WTC11 (cell line): Measurements from ENCODE around the gene NFATC2. TPM values are rescaled to one million over a fixed set of nuclear protein-coding genes. Genes with fewer than 3 reads are reported as not detected.

Source experiments
- ATAC-seq: fragments of 200-7000 bp; cut with Tn5 transposase; 2 replicates; pipeline ENCODE4 v1.10.0; 2021; ENCODE audit warnings: mild to moderate bottlenecking, moderate library complexity
- CTCF ChIA-PET: fragments of 300-600 bp; sonication (Branson Sonifier 250); formaldehyde crosslinking; loops from one replicate; lab custom pipeline; 2021; ENCODE audit warnings: antibody characterized with exemption; lab: Charles Lee
- POLR2A ChIA-PET: fragments of 350-600 bp; sonication (Branson Sonifier 250); formaldehyde crosslinking; loops from one replicate; lab custom pipeline; 2021; ENCODE audit warnings: antibody characterized with exemption; lab: Charles Lee
- DNase-seq: peaks from one replicate; pipeline ENCODE4 v3.0.0; 2021; ENCODE audit warnings: low spot score
- H3K27ac Mint-ChIP-seq: 2 replicates; pipeline ENCODE4 v1.8.0; 2021; ENCODE audit warnings: mixed read lengths
- H3K27me3 Mint-ChIP-seq: 2 replicates; pipeline ENCODE4 v1.8.0; 2021; ENCODE audit warnings: low read depth, mild to moderate bottlenecking, moderate library complexity, mixed read lengths
- H3K36me3 Mint-ChIP-seq: 2 replicates; pipeline ENCODE4 v1.8.0; 2021; ENCODE audit warnings: mixed read lengths
- H3K4me1 Mint-ChIP-seq: 2 replicates; pipeline ENCODE4 v1.8.0; 2022; ENCODE audit warnings: mixed read lengths
- H3K4me3 Mint-ChIP-seq: 2 replicates; pipeline ENCODE4 v1.8.0; 2021; ENCODE audit warnings: mild to moderate bottlenecking, moderate library complexity, mixed read lengths
- H3K9me3 Mint-ChIP-seq: 2 replicates; pipeline ENCODE4 v1.8.0; 2021; ENCODE audit warnings: mixed read lengths
- ATF1 ChIP-seq: sonication (generic); formaldehyde crosslinking; IDR thresholded peaks from 2 replicates; pipeline ENCODE4 v1.8.1; 2023; ENCODE audit warnings: mild to moderate bottlenecking, moderate library complexity, missing genetic modification reagents
- ATF3 ChIP-seq: sonication (generic); formaldehyde crosslinking; conservative IDR thresholded peaks from 2 replicates; pipeline ENCODE4 v1.8.1; 2022; ENCODE audit warnings: mild to moderate bottlenecking, missing genetic modification reagents
- ATF6 ChIP-seq: sonication (generic); formaldehyde crosslinking; IDR thresholded peaks from 2 replicates; pipeline ENCODE4 v1.8.1; 2023; ENCODE audit warnings: mild to moderate bottlenecking, missing genetic modification reagents
- CBFB ChIP-seq: sonication (generic); formaldehyde crosslinking; IDR thresholded peaks from 2 replicates; pipeline ENCODE4 v1.8.1; 2022; ENCODE audit warnings: mild to moderate bottlenecking, low read depth, missing genetic modification reagents
- CTCF ChIP-seq: fragments of 200-600 bp; IDR thresholded peaks from 2 replicates; pipeline ENCODE4 v1.8.0; 2022; ENCODE audit warnings: antibody characterized with exemption
- E2F4 ChIP-seq: sonication (generic); formaldehyde crosslinking; IDR thresholded peaks from 2 replicates; pipeline ENCODE4 v1.8.1; 2022; ENCODE audit warnings: low read depth, mild to moderate bottlenecking, moderate library complexity, missing genetic modification reagents, borderline replicate concordance
- FOXJ3 ChIP-seq: sonication (generic); formaldehyde crosslinking; IDR thresholded peaks from 2 replicates; pipeline ENCODE4 v1.9.0; 2021; ENCODE audit warnings: missing genetic modification reagents, mild to moderate bottlenecking, borderline replicate concordance
- FOXP1 ChIP-seq: sonication (generic); formaldehyde crosslinking; IDR thresholded peaks from 2 replicates; pipeline ENCODE4 v1.8.0; 2022; ENCODE audit warnings: missing genetic modification reagents, mild to moderate bottlenecking, moderate library complexity, borderline replicate concordance
- HMGA2 ChIP-seq: fragments of 250-450 bp; sonication (Bioruptor Pico); IDR thresholded peaks from 2 replicates; pipeline ENCODE4 v1.4.0; 2021; ENCODE audit warnings: mild to moderate bottlenecking, moderate library complexity
- MXD4 ChIP-seq: fragments of 250-450 bp; sonication (Bioruptor Pico); IDR thresholded peaks from 2 replicates; pipeline ENCODE4 v1.8.0; 2021; ENCODE audit warnings: mild to moderate bottlenecking, moderate library complexity, borderline replicate concordance
- MYBL2 ChIP-seq: sonication (generic); formaldehyde crosslinking; IDR thresholded peaks from 2 replicates; pipeline ENCODE4 v1.8.1; 2023; ENCODE audit warnings: mild to moderate bottlenecking, moderate library complexity, missing genetic modification reagents
- NFE2L1 ChIP-seq: sonication (generic); formaldehyde crosslinking; IDR thresholded peaks from 2 replicates; pipeline ENCODE4 v1.8.1; 2023; ENCODE audit warnings: missing genetic modification reagents
- NFYB ChIP-seq: sonication (generic); formaldehyde crosslinking; conservative IDR thresholded peaks from 2 replicates; pipeline ENCODE4 v1.8.0; 2022; ENCODE audit warnings: low read depth, missing genetic modification reagents
- NR3C1 ChIP-seq: sonication (generic); formaldehyde crosslinking; conservative IDR thresholded peaks from 2 replicates; pipeline ENCODE4 v1.8.1; 2023; ENCODE audit warnings: low read depth, mild to moderate bottlenecking, missing genetic modification reagents
- PRDM15 ChIP-seq: sonication (generic); formaldehyde crosslinking; IDR thresholded peaks from 2 replicates; pipeline ENCODE4 v1.8.0; 2022; ENCODE audit warnings: missing genetic modification reagents
- TEAD1 ChIP-seq: sonication (generic); formaldehyde crosslinking; IDR thresholded peaks from 2 replicates; pipeline ENCODE4 v1.8.0; 2022; ENCODE audit warnings: mild to moderate bottlenecking, missing genetic modification reagents
- ZBTB43 ChIP-seq: sonication (generic); formaldehyde crosslinking; IDR thresholded peaks from 2 replicates; pipeline ENCODE4 v1.8.1; 2023; ENCODE audit warnings: mild to moderate bottlenecking, missing genetic modification reagents
- ZNF138 ChIP-seq: sonication (generic); formaldehyde crosslinking; conservative IDR thresholded peaks from 2 replicates; pipeline ENCODE4 v1.8.1; 2022; ENCODE audit warnings: mild to moderate bottlenecking, moderate library complexity, missing genetic modification reagents
- ZNF232 ChIP-seq: sonication (generic); formaldehyde crosslinking; IDR thresholded peaks from 2 replicates; pipeline ENCODE4 v1.8.0; 2022; ENCODE audit warnings: mild to moderate bottlenecking, missing genetic modification reagents
- ZNF263 ChIP-seq: sonication (generic); formaldehyde crosslinking; IDR thresholded peaks from 2 replicates; pipeline ENCODE4 v1.8.1; 2022; ENCODE audit warnings: low read depth, mild to moderate bottlenecking, moderate library complexity, missing genetic modification reagents
- ZNF512 ChIP-seq: sonication (generic); formaldehyde crosslinking; IDR thresholded peaks from 2 replicates; pipeline ENCODE4 v1.8.1; 2022; ENCODE audit warnings: missing genetic modification reagents, borderline replicate concordance
- total RNA-seq: library from RNA; stranded (reverse); gene quantifications from 3 replicates; pipeline ENCODE4 v1.2.3, GENCODE V29; 2021

Gene NFATC2
- total RNA-seq, 1 experiment from 2014 or later = 1.7 TPM

- ChIA-PET CTCF (no interaction called here), POLR2A (interaction anchor here (0.6 kb wide), 1 partner anchor 93 kb away, joined by 8 read pairs; no protein-coding TSS in a partner anchor)
- no peak for TF ChIP-seq E2F4 (CRISPR knock-in tag)
- no peak for TF ChIP-seq ATF1
- TF ChIP-seq FOXP1 (CRISPR knock-in tag) = no peak
- no peak for TF ChIP-seq ZNF263
- TF ChIP-seq ZNF232 (CRISPR knock-in tag) = no peak
- TF ChIP-seq ZBTB43 (CRISPR knock-in tag) = no peak
- TF ChIP-seq MYBL2 = no peak
- TF ChIP-seq ZNF138 = no peak
- no peak for TF ChIP-seq ATF6 (CRISPR knock-in tag)
- no peak for TF ChIP-seq NFYB (CRISPR knock-in tag)
- TF ChIP-seq MXD4 (CRISPR knock-in tag) = no peak
- H3K4me1 Mint-ChIP-seq = peaks cover 9% of the 10 kb centered on the region
- H3K9me3 Mint-ChIP-seq = peaks cover 3% of the 10 kb centered on the region; the same call in 1 of the 2 replicates
- DNase-seq (no peak), ATAC-seq (no peak)
- H3K27me3 Mint-ChIP-seq = no peaks in the 10 kb centered on the region
- H3K27ac Mint-ChIP-seq = no peak overlapping the region
- H3K36me3 Mint-ChIP-seq = no peaks in the 10 kb centered on the region
- no peak overlapping the region for H3K4me3 Mint-ChIP-seq
These were observed 44.7 kb downstream of the NFATC2 start for GRCh38 chr20:51497542-51498467.

- CTCF ChIA-PET = no interaction called here
- TF ChIP-seq MYBL2 (no peak), NFE2L1 (CRISPR knock-in tag) (no peak), CBFB (CRISPR knock-in tag) (no peak), NR3C1 (CRISPR knock-in tag) (no peak), PRDM15 (CRISPR knock-in tag) (no peak), NFYB (CRISPR knock-in tag) (no peak), ATF3 (CRISPR knock-in tag) (no peak), CTCF (no peak), HMGA2 (CRISPR knock-in tag) (no peak), MXD4 (CRISPR knock-in tag) (no peak), ZNF512 (CRISPR knock-in tag) (no peak), FOXJ3 (no peak), TEAD1 (CRISPR knock-in tag) (no peak)
These were observed 45.6 kb downstream of the NFATC2 start for GRCh38 chr20:51496964-51497363.

More at GRCh38 chr20:51496964-51497363, 45.6 kb downstream of the NFATC2 start:
- peaks cover 16% of the 10 kb centered on the region for H3K4me1 Mint-ChIP-seq
- no peaks in the 10 kb centered on the region for H3K36me3 Mint-ChIP-seq
- peaks cover 3% of the 10 kb centered on the region; the same call in 1 of the 2 replicates for H3K9me3 Mint-ChIP-seq
- POLR2A ChIA-PET = no interaction called here
- H3K4me3 Mint-ChIP-seq = no peak overlapping the region
- no peaks in the 10 kb centered on the region for H3K27me3 Mint-ChIP-seq
- no peak for ATAC-seq
- DNase-seq = no peak
- 0 out of 2 replicates have a peak overlapping the region, but pooled peaks have one; percentile 14 for H3K27ac Mint-ChIP-seq
